Smooth muscle cell (in vitro differentiated cells): Measurements from ENCODE around the gene KYNU. TPM values are rescaled to one million over a fixed set of nuclear protein-coding genes. Genes with fewer than 3 reads are reported as not detected.

ENCODE experiments used
- DNase-seq: peaks from one replicate; lab custom pipeline; 2025; ENCODE audit not compliant: unreplicated experiment; lab: John Stamatoyannopoulos, UW
- H2AFZ ChIP-seq: fragments of 200-600 bp; sonication (generic); 2 replicates; pipeline ENCODE4 v1.6.0; 2016; ENCODE audit warnings: antibody characterized with exemption, low read depth, mild to moderate bottlenecking
- H3F3A ChIP-seq: fragments of 200-600 bp; sonication (generic); 2 replicates; pipeline ENCODE4 v1.6.0; 2017; ENCODE audit warnings: antibody characterized with exemption, low read depth
- H3K27ac ChIP-seq: fragments of 200-600 bp; sonication (generic); 2 replicates; pipeline ENCODE4 v1.5.1; 2016; ENCODE audit warnings: low read depth, mild to moderate bottlenecking
- H3K27me3 ChIP-seq: fragments of 200-600 bp; sonication (generic); 2 replicates; pipeline ENCODE4 v1.6.1; 2016; ENCODE audit warnings: low read depth, mild to moderate bottlenecking
- H3K36me3 ChIP-seq: fragments of 200-600 bp; sonication (generic); 2 replicates; pipeline ENCODE4 v1.5.1; 2016; ENCODE audit warnings: low read depth
- H3K4me1 ChIP-seq: fragments of 200-600 bp; sonication (generic); 2 replicates; pipeline ENCODE4 v1.5.1; 2016; ENCODE audit warnings: low read depth
- H3K4me2 ChIP-seq: fragments of 200-600 bp; sonication (generic); 2 replicates; pipeline ENCODE4 v1.6.0; 2016; ENCODE audit warnings: mild to moderate bottlenecking
- H3K4me3 ChIP-seq: fragments of 200-600 bp; sonication (generic); 2 replicates; pipeline ENCODE4 v1.5.1; 2016; ENCODE audit warnings: mild to moderate bottlenecking
- H3K79me2 ChIP-seq: fragments of 200-600 bp; sonication (generic); 2 replicates; pipeline ENCODE4 v1.6.0; 2016; ENCODE audit warnings: low read depth, mild to moderate bottlenecking
- H3K9ac ChIP-seq: fragments of 200-600 bp; sonication (generic); 2 replicates; pipeline ENCODE4 v1.6.0; 2016; ENCODE audit warnings: low read depth
- H3K9me3 ChIP-seq: fragments of 200-600 bp; sonication (generic); replicated peaks from 2 replicates; pipeline ENCODE4 v1.5.1; 2016; ENCODE audit warnings: low read depth
- H4K20me1 ChIP-seq: fragments of 200-600 bp; sonication (generic); 2 replicates; pipeline ENCODE4 v1.6.0; 2016; ENCODE audit warnings: low read depth
- CTCF ChIP-seq: fragments of 200-600 bp; sonication (generic); IDR thresholded peaks from 2 replicates; pipeline ENCODE4 v1.5.1; 2017; ENCODE audit warnings: borderline replicate concordance, mild to moderate bottlenecking, antibody characterized with exemption; ENCODE audit not compliant: insufficient read depth, poor library complexity, severe bottlenecking
- WGBS: methylation state at CpG from one replicate; pipeline ENCODE4 v1.1.7; 2016; ENCODE audit warnings: low lambda C conversion rate; 5-methylcytosine and 5-hydroxymethylcytosine counted together
- polyA plus RNA-seq: library from polyadenylated mRNA; unstranded; fragments of >200 nt; fragmentation: Nextera tagmentation; extraction: Ambion mirVana; gene quantifications from 2 replicates; pipeline ENCODE4 v1.2.1, GENCODE V29; 2016
- total RNA-seq: library from RNA; depleted of rRNA; stranded (reverse); fragments of >200 nt; gene quantifications from 2 replicates; pipeline ENCODE4 v1.2.3, GENCODE V29; 2014

Gene KYNU
- total and polyA plus RNA-seq, 2 experiments from 2014 or later, result 5.7 to 16.0 TPM

DNA sequence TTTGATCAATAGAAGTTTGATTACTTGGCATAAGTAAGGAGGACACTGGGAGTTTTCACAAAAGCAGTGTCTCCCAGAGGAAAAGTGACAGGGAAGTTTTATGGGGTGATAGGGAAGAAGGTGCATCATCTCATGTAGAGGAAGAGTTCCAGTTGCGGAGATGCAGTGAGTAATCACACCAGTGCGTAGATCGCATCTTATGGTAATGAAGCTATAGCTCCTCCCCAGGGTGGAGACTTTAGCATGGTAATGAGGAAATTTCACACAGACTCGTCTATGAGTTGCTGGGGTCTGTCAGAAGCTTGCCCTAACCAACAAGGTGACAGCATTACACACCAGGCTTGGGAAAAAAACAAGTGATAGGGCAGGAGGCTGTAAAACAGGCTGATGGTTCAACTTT is 49.0 kb downstream of the KYNU start:
- H3K36me3 ChIP-seq, result no peaks in the 10 kb centered on the region
- H3K9me3 ChIP-seq, result no peaks in the 10 kb centered on the region
- WGBS, result 90% methylated on average over 4 of the region's 4 CpGs

DNA sequence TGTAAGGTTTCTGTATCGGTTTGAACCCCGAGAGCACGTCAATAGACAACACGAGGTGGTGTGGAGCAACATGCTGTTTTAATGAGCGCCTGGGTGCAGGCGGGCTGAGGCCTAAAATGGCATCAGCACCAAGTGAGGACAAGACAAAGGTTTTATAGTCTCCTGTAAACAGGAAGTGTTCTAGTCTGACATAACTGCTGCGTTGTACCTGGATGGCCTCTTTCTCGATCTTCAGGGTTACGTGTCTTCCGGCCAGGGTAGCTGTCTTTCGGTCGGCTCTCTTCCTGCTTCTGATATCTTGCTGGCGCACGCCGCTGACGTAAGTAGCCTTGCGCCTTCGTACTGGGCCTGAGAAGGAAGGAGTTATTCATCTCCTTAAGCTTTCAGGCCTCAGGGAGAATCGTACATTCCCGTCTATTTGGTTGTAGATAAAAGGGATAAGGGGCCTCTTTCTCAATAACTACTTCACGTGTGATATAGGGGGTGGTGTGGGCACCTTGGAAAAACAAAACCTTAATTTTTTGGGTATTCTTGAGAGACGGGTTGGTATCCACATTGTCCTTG is 53.5 kb downstream of the KYNU start:
- Histone ChIP-seq H3K79me2 (no peaks in the 10 kb centered on the region), H3K27ac (no peak overlapping the region), H2AFZ (no peak overlapping the region), H3F3A (no peaks in the 10 kb centered on the region), H4K20me1 (no peaks in the 10 kb centered on the region), H3K4me1 (no peaks in the 10 kb centered on the region), H3K9ac (no peak overlapping the region), H3K4me3 (no peak overlapping the region), H3K4me2 (no peak overlapping the region), H3K36me3 (no peaks in the 10 kb centered on the region), H3K27me3 (no peaks in the 10 kb centered on the region), H3K9me3 (no peaks in the 10 kb centered on the region)
- WGBS, result 91% methylated on average over 22 of the region's 22 CpGs
- TF ChIP-seq CTCF, result no peak
- no peak for DNase-seq

More for the DNA sequence above, 49.0 kb downstream of the KYNU start:
- Histone ChIP-seq H3K27ac (no peak overlapping the region), H3K27me3 (no peaks in the 10 kb centered on the region), H3K9ac (no peak overlapping the region), H3F3A (no peaks in the 10 kb centered on the region), H3K79me2 (no peaks in the 10 kb centered on the region), H2AFZ (no peak overlapping the region), H3K4me3 (no peak overlapping the region), H4K20me1 (no peaks in the 10 kb centered on the region), H3K4me2 (no peak overlapping the region), H3K4me1 (no peaks in the 10 kb centered on the region)
- no peak for TF ChIP-seq CTCF
- no peak for DNase-seq

DNA sequence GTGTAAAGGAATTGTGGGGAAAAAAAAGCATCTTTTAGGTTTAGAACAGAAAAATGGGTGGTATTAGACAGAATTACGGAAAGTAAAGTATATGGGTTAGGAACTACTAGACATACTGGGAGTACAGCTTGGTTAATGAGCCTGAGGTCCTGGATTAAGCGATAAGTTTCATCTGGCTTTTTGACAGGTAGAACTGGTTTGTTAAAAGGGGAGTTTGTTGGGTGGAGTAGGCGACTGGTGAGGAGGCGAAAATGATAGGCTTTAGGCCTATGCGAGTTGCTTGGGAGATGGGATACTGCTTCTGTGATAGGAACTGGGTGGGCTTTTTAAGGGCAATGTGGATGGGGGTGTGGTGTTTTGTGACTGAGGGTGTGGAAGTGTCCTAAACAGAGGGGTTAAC is 56.5 kb downstream of the KYNU start:
- TF ChIP-seq CTCF, result no peak
- H3K27ac ChIP-seq, result no peak overlapping the region
- no peaks in the 10 kb centered on the region for H3K36me3 ChIP-seq
- no peaks in the 10 kb centered on the region for H3K79me2 ChIP-seq
- no peaks in the 10 kb centered on the region for H3K9me3 ChIP-seq
- H2AFZ ChIP-seq, result no peak overlapping the region
- no peaks in the 10 kb centered on the region for H3F3A ChIP-seq
- no peaks in the 10 kb centered on the region for H4K20me1 ChIP-seq
- DNase-seq, result no peak
- no peak overlapping the region for H3K4me2 ChIP-seq
- no peak overlapping the region for H3K9ac ChIP-seq
- no peaks in the 10 kb centered on the region for H3K27me3 ChIP-seq
- 98% methylated on average over 5 of the region's 5 CpGs for WGBS
- no peak overlapping the region for H3K4me3 ChIP-seq
- H3K4me1 ChIP-seq, result no peaks in the 10 kb centered on the region

- WGBS, result 96% methylated on average over 10 of the region's 10 CpGs
- Histone ChIP-seq H3K9me3 (no peaks in the 10 kb centered on the region), H3K27me3 (no peaks in the 10 kb centered on the region), H3K27ac (no peak overlapping the region), H3F3A (no peaks in the 10 kb centered on the region), H3K9ac (no peak overlapping the region), H3K4me1 (no peaks in the 10 kb centered on the region), H3K4me3 (no peak overlapping the region), H3K36me3 (no peaks in the 10 kb centered on the region), H3K79me2 (no peaks in the 10 kb centered on the region), H4K20me1 (no peaks in the 10 kb centered on the region), H3K4me2 (no peak overlapping the region), H2AFZ (no peak overlapping the region)
- DNase-seq, result no peak
- no peak for TF ChIP-seq CTCF
Measured at GRCh38 chr2:142935563-142936089, 58.2 kb downstream of the KYNU start.
